GM12801 (cell line): Measurements from ENCODE around the gene LSP1.

Source experiments
- CTCF ChIP-seq: IDR thresholded peaks from one replicate; pipeline ENCODE4 v1.5.1; 2011; ENCODE audit warnings: control low read depth; ENCODE audit not compliant: insufficient read length; ENCODE audit errors: extremely low read depth

Gene LSP1

GRCh38 chr11:1928470-1928890 lies 75.6 kb downstream of the LSP1 start:
- no peak for TF ChIP-seq CTCF

GRCh38 chr11:1928891-1929541 lies 76.1 kb downstream of the LSP1 start:
- TF ChIP-seq CTCF = no peak

GRCh38 chr11:1929621-1930461 lies 77.0 kb downstream of the LSP1 start:
- TF ChIP-seq CTCF = no peak

GRCh38 chr11:1930462-1930830 lies 77.6 kb downstream of the LSP1 start:
- TF ChIP-seq CTCF = no peak

- no peak for TF ChIP-seq CTCF
These were observed 78.6 kb downstream of the LSP1 start for GRCh38 chr11:1931341-1932104.

- TF ChIP-seq CTCF = no peak
These were observed 79.2 kb downstream of the LSP1 start for GRCh38 chr11:1932105-1932480.

GRCh38 chr11:1932681-1933080 lies 79.8 kb downstream of the LSP1 start:
- no peak for TF ChIP-seq CTCF
